IMR-90 (cell line): ENCODE results near the gene METTL21C. TPM values are rescaled to one million over a fixed set of nuclear protein-coding genes. Genes with fewer than 3 reads are reported as not detected.

Source experiments
- ATAC-seq: fragments of 200-7000 bp; cut with Tn5 transposase; 2 replicates; pipeline ENCODE4 v1.9.1; 2020; ENCODE audit warnings: low read depth, mild to moderate bottlenecking, moderate library complexity
- BruUV-seq: library from RNA; stranded (reverse); fragments of 400-500 nt; replicated peaks from 2 replicates; lab custom pipeline; 2021; lab: Mats Ljungman, UMichigan
- CTCF ChIA-PET: fragments of 300-600 bp; formaldehyde crosslinking; extraction: SDS; loops from one replicate; lab custom pipeline; 2021; ENCODE audit warnings: antibody characterized with exemption; lab: Yijun Ruan, JAX
- POLR2A ChIA-PET: fragments of 300-600 bp; sonication (Branson Sonifier 250); formaldehyde crosslinking; loops from one replicate; lab custom pipeline; 2022; ENCODE audit warnings: antibody characterized with exemption; ENCODE audit not compliant: unreplicated experiment; lab: Charles Lee
- DNase-seq: peaks from one replicate; pipeline ENCODE4 v3.0.0; 2013
- H2AFZ ChIP-seq: replicated peaks from 2 replicates; pipeline ENCODE3; 2013; ENCODE audit warnings: low read length, mild to moderate bottlenecking; ENCODE audit not compliant: poor library complexity
- H2AK5ac ChIP-seq: 2 replicates; pipeline ENCODE4 v1.6.1; 2013; ENCODE audit warnings: low read depth, low read length, inconsistent platforms
- H2AK9ac ChIP-seq: replicated peaks from 2 replicates; pipeline ENCODE3; 2013; ENCODE audit warnings: mild to moderate bottlenecking, low read depth, low read length, moderate library complexity; ENCODE audit not compliant: poor library complexity
- H2BK120ac ChIP-seq: 2 replicates; pipeline ENCODE4 v1.6.1; 2013; ENCODE audit warnings: low read depth, low read length, inconsistent platforms
- H2BK15ac ChIP-seq: 3 replicates; pipeline ENCODE4 v1.6.1; 2013; ENCODE audit warnings: low read depth, low read length, inconsistent platforms
- H2BK20ac ChIP-seq: 2 replicates; pipeline ENCODE4 v1.6.1; 2013; ENCODE audit warnings: low read depth, mild to moderate bottlenecking, inconsistent platforms, low read length, moderate library complexity
- H2BK5ac ChIP-seq: 2 replicates; pipeline ENCODE4 v1.6.1; 2013; ENCODE audit warnings: mild to moderate bottlenecking, low read depth, low read length, inconsistent platforms; ENCODE audit not compliant: poor library complexity, severe bottlenecking
- H3K14ac ChIP-seq: replicated peaks from 2 replicates; pipeline ENCODE4 v1.6.1; 2013; ENCODE audit warnings: low read depth, low read length, inconsistent platforms
- H3K18ac ChIP-seq: 2 replicates; pipeline ENCODE4 v1.6.1; 2013; ENCODE audit warnings: low read depth, low read length, control low read depth
- H3K23ac ChIP-seq: 2 replicates; pipeline ENCODE4 v1.6.1; 2013; ENCODE audit warnings: low read depth, low read length, inconsistent platforms
- H3K27ac ChIP-seq: 2 replicates; pipeline ENCODE4 v1.5.1; 2013; ENCODE audit warnings: mild to moderate bottlenecking, control low read depth, low read length; ENCODE audit not compliant: insufficient read depth
- H3K27me3 ChIP-seq: 2 replicates; pipeline ENCODE4 v1.6.1; 2013; ENCODE audit warnings: low read length; ENCODE audit not compliant: control insufficient read depth, insufficient read depth
- H3K36me3 ChIP-seq: 2 replicates; pipeline ENCODE4 v1.6.1; 2013; ENCODE audit warnings: low read length, mixed read lengths; ENCODE audit not compliant: control insufficient read depth, insufficient read depth
- H3K4ac ChIP-seq: 2 replicates; pipeline ENCODE4 v1.6.1; 2013; ENCODE audit warnings: low read depth, low read length, inconsistent platforms
- H3K4me1 ChIP-seq: 2 replicates; pipeline ENCODE4 v1.6.1; 2013; ENCODE audit warnings: low read length, mixed read lengths; ENCODE audit not compliant: control insufficient read depth, insufficient read depth
- H3K4me2 ChIP-seq: 2 replicates; pipeline ENCODE4 v1.6.1; 2013; ENCODE audit warnings: low read depth, mild to moderate bottlenecking, control low read depth, low read length, moderate library complexity
- H3K4me3 ChIP-seq: 2 replicates; pipeline ENCODE4 v1.5.1; 2013; ENCODE audit warnings: low read depth, mild to moderate bottlenecking, control low read depth, low read length, moderate library complexity; ENCODE audit not compliant: insufficient read depth
- H3K56ac ChIP-seq: 2 replicates; pipeline ENCODE4 v1.6.1; 2013; ENCODE audit warnings: low read length, inconsistent platforms; ENCODE audit not compliant: insufficient read depth; ENCODE audit errors: extremely low read depth
- H3K79me1 ChIP-seq, 2 experiments: 2 replicates each; pipeline ENCODE4 v1.6.1; 2013; ENCODE audit warnings: low read length in 2 of 2, inconsistent platforms in 1 of 2, low read depth in 1 of 2
- H3K9ac ChIP-seq: 2 replicates; pipeline ENCODE4 v1.6.1; 2013; ENCODE audit warnings: low read depth, low read length, control low read depth
- H3K9me1 ChIP-seq: 2 replicates; pipeline ENCODE4 v1.6.1; 2013; ENCODE audit warnings: low read length, inconsistent platforms; ENCODE audit not compliant: insufficient read depth
- H3K9me3 ChIP-seq: 2 replicates; pipeline ENCODE4 v1.6.1; 2013; ENCODE audit warnings: low read length; ENCODE audit not compliant: control insufficient read depth, insufficient read depth
- H4K20me1 ChIP-seq: 2 replicates; pipeline ENCODE4 v1.6.1; 2013; ENCODE audit warnings: low read length, inconsistent platforms; ENCODE audit not compliant: insufficient read depth
- H4K5ac ChIP-seq: 2 replicates; pipeline ENCODE4 v1.6.1; 2013; ENCODE audit warnings: mild to moderate bottlenecking, low read depth, low read length, control low read depth
- H4K8ac ChIP-seq, 2 experiments: 2 replicates each; pipeline ENCODE4 v1.6.1; 2013; ENCODE audit warnings: low read depth in 2 of 2, low read length in 2 of 2, control low read depth in 1 of 2, inconsistent platforms in 1 of 2
- H4K91ac ChIP-seq: 2 replicates; pipeline ENCODE4 v1.6.1; 2013; ENCODE audit warnings: low read depth, low read length, inconsistent platforms; ENCODE audit not compliant: insufficient read depth
- BHLHE40 ChIP-seq: fragments of 150-350 bp; IDR thresholded peaks from 2 replicates; pipeline ENCODE4 v1.6.1; 2016; ENCODE audit warnings: mild to moderate bottlenecking, low read depth, low read length
- CEBPB ChIP-seq: IDR thresholded peaks from 2 replicates; pipeline ENCODE4 v1.6.1; 2012; ENCODE audit warnings: low read depth, low read length, improper control_type of control experiment
- CHD1 ChIP-seq: IDR thresholded peaks from 2 replicates; pipeline ENCODE4 v1.6.1; 2012; ENCODE audit warnings: low read depth, low read length, improper control_type of control experiment
- MAZ ChIP-seq: IDR thresholded peaks from 2 replicates; pipeline ENCODE4 v1.6.1; 2012; ENCODE audit warnings: low read depth, mild to moderate bottlenecking, low read length, improper control_type of control experiment, moderate library complexity, borderline replicate concordance
- MXI1 ChIP-seq: IDR thresholded peaks from 2 replicates; pipeline ENCODE4 v1.6.1; 2012; ENCODE audit warnings: low read depth, mild to moderate bottlenecking, low read length, moderate library complexity, borderline replicate concordance
- NFE2L2 ChIP-seq: fragments of 150-350 bp; IDR thresholded peaks from 2 replicates; pipeline ENCODE4 v1.6.1; 2016; ENCODE audit warnings: low read depth, mild to moderate bottlenecking, low read length
- POLR2A ChIP-seq: IDR thresholded peaks from 2 replicates; pipeline ENCODE4 v1.6.1; 2012; ENCODE audit warnings: mild to moderate bottlenecking, low read depth, low read length
- RAD21 ChIP-seq: IDR thresholded peaks from 2 replicates; pipeline ENCODE4 v1.6.1; 2012; ENCODE audit warnings: low read length, improper control_type of control experiment
- RFX5 ChIP-seq: IDR thresholded peaks from 2 replicates; pipeline ENCODE4 v1.8.0; 2012; ENCODE audit warnings: low read depth, mild to moderate bottlenecking, low read length, moderate library complexity
- SMC3 ChIP-seq: fragments of 150-350 bp; IDR thresholded peaks from 2 replicates; pipeline ENCODE4 v1.6.1; 2016; ENCODE audit warnings: low read depth, mild to moderate bottlenecking, antibody characterized with exemption, low read length, moderate library complexity
- WGBS, 2 experiments: methylation state at CpG; one replicate each; pipeline versions ENCODE4 v1.1.5 to v1.1.7; 2013; ENCODE audit warnings: missing lambda C conversion rate in 2 of 2; ENCODE audit not compliant: insufficient read length in 1 of 2; ENCODE audit errors: extremely low coverage in 2 of 2; 5-methylcytosine and 5-hydroxymethylcytosine counted together
- dilution Hi-C: fragments of 300-500 bp; cut with HindIII; formaldehyde crosslinking; loops from one replicate; pipeline ENCODE4 v1.14.3; 2018; ENCODE audit warnings: low sequenced_read_pairs; ENCODE audit not compliant: unreplicated experiment
- in situ Hi-C: fragments of 300-500 bp; cut with MboI; formaldehyde crosslinking; loops from 3 replicates; pipeline ENCODE4 v1.14.3; 2019; ENCODE audit warnings: low sequenced_read_pairs, inconsistent platforms, mixed read lengths
- intact Hi-C: fragments of 100-400 bp; cut with micrococcal nuclease; formaldehyde crosslinking; loops from 2 replicates; pipeline ENCODE4 v1.10.0; 2022
- polyA plus RNA-seq, 3 experiments: library from polyadenylated mRNA; depleted of rRNA; stranded (reverse); fragments of >200 nt; gene quantifications; 2 replicates each; pipeline ENCODE4 v1.2.3, GENCODE V29; 2012; ENCODE audit warnings: low replicate concordance in 1 of 3
- total RNA-seq: library from RNA; depleted of rRNA; stranded (reverse); fragments of >200 nt; gene quantifications from 2 replicates; pipeline ENCODE4 v1.2.3, GENCODE V29; 2012
- TF ChIP-seq, protein P1 (sequence below): conservative IDR thresholded peaks from 2 replicates; pipeline ENCODE4 v1.5.1; 2012; ENCODE audit warnings: mild to moderate bottlenecking, low read depth, low read length, improper control_type of control experiment
- TF ChIP-seq, protein P2 (sequence below): fragments of 150-350 bp; IDR thresholded peaks from 2 replicates; pipeline ENCODE4 v1.6.1; 2016; ENCODE audit warnings: low read depth, mild to moderate bottlenecking, low read length, moderate library complexity, borderline replicate concordance

METTL21C gene
- total and polyA plus RNA-seq, 2 of the 4 experiments (the other 2 are of a cell fraction): not detected

DNA sequence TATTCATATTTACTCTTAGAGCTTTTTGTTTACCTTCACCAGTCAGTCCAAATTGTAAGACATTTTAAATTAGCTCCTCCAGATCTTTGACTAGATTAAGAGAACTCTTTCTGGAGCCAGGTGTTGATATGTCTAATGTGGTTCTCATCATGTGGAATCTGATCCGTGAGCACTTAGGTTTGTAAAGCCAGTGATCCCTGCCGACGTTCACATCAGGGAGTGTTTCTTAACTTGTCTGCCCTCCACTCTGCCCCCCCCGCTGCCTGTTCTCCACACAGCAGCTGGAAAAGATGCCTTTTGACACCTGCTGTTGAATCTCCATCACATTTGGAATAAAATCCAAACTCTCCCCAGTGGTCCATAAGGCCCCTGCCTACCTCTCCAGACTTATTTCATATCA lies 17.7 kb downstream of the METTL21C start:
- no peak overlapping the region for H2BK5ac ChIP-seq
- H3K27ac ChIP-seq: no peak overlapping the region
- no peak overlapping the region for H3K4ac ChIP-seq
- no peaks in the 10 kb centered on the region for H3K9me1 ChIP-seq
- ATAC-seq (no peak), DNase-seq (no peak)
- 100% methylated on average over 3 of the region's 4 CpGs; no CpG with 5 or more reads in 1 of the 2 experiments for WGBS, 2 experiments
- no peaks in the 10 kb centered on the region for H3K27me3 ChIP-seq
- no peak overlapping the region for H4K5ac ChIP-seq
- no peak overlapping the region for H3K14ac ChIP-seq
- H3K79me1 ChIP-seq: no peaks in the 10 kb centered on the region
- H2BK20ac ChIP-seq: no peak overlapping the region
- no peak overlapping the region for H4K91ac ChIP-seq
- no peaks in the 10 kb centered on the region for H3K4me1 ChIP-seq
- no peak overlapping the region for H2BK120ac ChIP-seq
- no peak overlapping the region for H2AFZ ChIP-seq
- H2AK5ac ChIP-seq: no peak overlapping the region
- H4K8ac ChIP-seq: no peak overlapping the region
- intact Hi-C loops (loop anchor here (5.0 kb wide), 1 partner anchor 60 kb away; no protein-coding TSS in a partner anchor), in situ Hi-C loops (no loop called here), dilution Hi-C loops (no loop called here)
- H3K36me3 ChIP-seq: peaks cover 30% of the 10 kb centered on the region
- H2AK9ac ChIP-seq: no peak overlapping the region
- no peak overlapping the region for H3K9ac ChIP-seq
- BruUV-seq: no TSS peak
- CTCF ChIA-PET: no interaction called here
- H4K20me1 ChIP-seq: no peaks in the 10 kb centered on the region
- H3K18ac ChIP-seq: no peak overlapping the region
- H3K56ac ChIP-seq: no peak overlapping the region
- TF ChIP-seq NFE2L2 (no peak), MXI1 (no peak), BHLHE40 (no peak), CEBPB (no peak), CHD1 (no peak), RAD21 (no peak), MAZ (no peak), POLR2A (no peak), RFX5 (no peak), SMC3 (no peak)
- TF ChIP-seq, protein P1, sequence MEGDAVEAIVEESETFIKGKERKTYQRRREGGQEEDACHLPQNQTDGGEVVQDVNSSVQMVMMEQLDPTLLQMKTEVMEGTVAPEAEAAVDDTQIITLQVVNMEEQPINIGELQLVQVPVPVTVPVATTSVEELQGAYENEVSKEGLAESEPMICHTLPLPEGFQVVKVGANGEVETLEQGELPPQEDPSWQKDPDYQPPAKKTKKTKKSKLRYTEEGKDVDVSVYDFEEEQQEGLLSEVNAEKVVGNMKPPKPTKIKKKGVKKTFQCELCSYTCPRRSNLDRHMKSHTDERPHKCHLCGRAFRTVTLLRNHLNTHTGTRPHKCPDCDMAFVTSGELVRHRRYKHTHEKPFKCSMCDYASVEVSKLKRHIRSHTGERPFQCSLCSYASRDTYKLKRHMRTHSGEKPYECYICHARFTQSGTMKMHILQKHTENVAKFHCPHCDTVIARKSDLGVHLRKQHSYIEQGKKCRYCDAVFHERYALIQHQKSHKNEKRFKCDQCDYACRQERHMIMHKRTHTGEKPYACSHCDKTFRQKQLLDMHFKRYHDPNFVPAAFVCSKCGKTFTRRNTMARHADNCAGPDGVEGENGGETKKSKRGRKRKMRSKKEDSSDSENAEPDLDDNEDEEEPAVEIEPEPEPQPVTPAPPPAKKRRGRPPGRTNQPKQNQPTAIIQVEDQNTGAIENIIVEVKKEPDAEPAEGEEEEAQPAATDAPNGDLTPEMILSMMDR: no peak
- TF ChIP-seq, protein P2, sequence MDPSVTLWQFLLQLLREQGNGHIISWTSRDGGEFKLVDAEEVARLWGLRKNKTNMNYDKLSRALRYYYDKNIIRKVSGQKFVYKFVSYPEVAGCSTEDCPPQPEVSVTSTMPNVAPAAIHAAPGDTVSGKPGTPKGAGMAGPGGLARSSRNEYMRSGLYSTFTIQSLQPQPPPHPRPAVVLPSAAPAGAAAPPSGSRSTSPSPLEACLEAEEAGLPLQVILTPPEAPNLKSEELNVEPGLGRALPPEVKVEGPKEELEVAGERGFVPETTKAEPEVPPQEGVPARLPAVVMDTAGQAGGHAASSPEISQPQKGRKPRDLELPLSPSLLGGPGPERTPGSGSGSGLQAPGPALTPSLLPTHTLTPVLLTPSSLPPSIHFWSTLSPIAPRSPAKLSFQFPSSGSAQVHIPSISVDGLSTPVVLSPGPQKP: no peak
- POLR2A ChIA-PET: no interaction called here
- H3K4me2 ChIP-seq: no peak overlapping the region
- no peaks in the 10 kb centered on the region for H3K9me3 ChIP-seq
- H3K23ac ChIP-seq: no peak overlapping the region
- no peak overlapping the region for H2BK15ac ChIP-seq
- no peak overlapping the region for H3K4me3 ChIP-seq
